Peyer's patch (tissue), 4 donors: ENCODE results near the gene TMEM121. TPM values are rescaled to one million over a fixed set of nuclear protein-coding genes. Genes with fewer than 3 reads are reported as not detected.
A peak's percentile ranks its signal among the peaks of the same experiment; 100 is the strongest.

ENCODE experiments used
- DNase-seq, 3 donors: peaks; one replicate each; pipeline ENCODE4 v3.0.0-alpha.2; 2017 to 2019
- H3K27ac ChIP-seq, 4 donors: fragments of 200-600 bp; sonication (generic); one replicate each; pipeline ENCODE4 v1.5.1; 2016 to 2019
- H3K27me3 ChIP-seq, 2 donors: fragments of 200-600 bp; sonication (generic); one replicate each; pipeline ENCODE4 v1.5.1; 2019
- H3K36me3 ChIP-seq, 3 donors: fragments of 200-600 bp; sonication (generic); one replicate each; pipeline ENCODE4 v1.5.1; 2016 to 2019
- H3K4me1 ChIP-seq, 4 donors: fragments of 200-600 bp; sonication (generic); one replicate each; pipeline ENCODE4 v1.5.1; 2016 to 2019
- H3K4me3 ChIP-seq, 4 donors: fragments of 200-600 bp; sonication (generic); 1 replicate in 3 of 4; 2 replicates in 1 of 4; pipeline ENCODE4 v1.5.1; 2016 to 2019; ENCODE audit warnings: mild to moderate bottlenecking in 1 of 4
- H3K9me3 ChIP-seq, 4 donors: fragments of 200-600 bp; sonication (generic); one replicate each; pipeline ENCODE4 v1.5.1; 2016 to 2019; ENCODE audit warnings: mild to moderate bottlenecking in 1 of 4
- POLR2A ChIP-seq, 2 donors: fragments of 450-650 bp; IDR thresholded peaks; one replicate each; pipeline ENCODE4 v1.5.1; 2017; ENCODE audit warnings: antibody characterized with exemption in 2 of 2, mild to moderate bottlenecking in 2 of 2, moderate library complexity in 2 of 2
- total RNA-seq, 4 donors: library from RNA; depleted of rRNA; stranded (reverse); fragments of >200 nt; gene quantifications; one replicate each; pipeline ENCODE4 v1.1.0, GENCODE V29; 2016
- TF ChIP-seq, protein P1 (sequence below), 6 experiments: fragments of 450-650 bp in 4 of 6; fragments of 200-600 bp in 2 of 6; sonication (generic) in 1 of 6; IDR thresholded peaks; one replicate each; pipeline ENCODE4 v1.5.1; 2017 to 2019; ENCODE audit warnings: antibody characterized with exemption in 6 of 6, mild to moderate bottlenecking in 3 of 6, moderate library complexity in 1 of 6

Gene TMEM121
- total RNA-seq, 4 donors from 2014 or later: 0.94 to 2.5 (median 1.1) TPM; not detected in 1

- Histone ChIP-seq H3K4me1 (peaks cover 19 to 94% (median 45%) of the 10 kb centered on the region in 4 donors), H3K27ac (peak overlapping the region; percentile 80 to 96 (median 88)), H3K9me3 (no peaks in the 10 kb centered on the region), H3K4me3 (no peak overlapping the region), H3K36me3 (peaks cover 0 to 4% (median 0%) of the 10 kb centered on the region in 3 donors), H3K27me3 (peaks cover 0 to 18% of the 10 kb centered on the region in 2 donors)
- TF ChIP-seq, protein P1, sequence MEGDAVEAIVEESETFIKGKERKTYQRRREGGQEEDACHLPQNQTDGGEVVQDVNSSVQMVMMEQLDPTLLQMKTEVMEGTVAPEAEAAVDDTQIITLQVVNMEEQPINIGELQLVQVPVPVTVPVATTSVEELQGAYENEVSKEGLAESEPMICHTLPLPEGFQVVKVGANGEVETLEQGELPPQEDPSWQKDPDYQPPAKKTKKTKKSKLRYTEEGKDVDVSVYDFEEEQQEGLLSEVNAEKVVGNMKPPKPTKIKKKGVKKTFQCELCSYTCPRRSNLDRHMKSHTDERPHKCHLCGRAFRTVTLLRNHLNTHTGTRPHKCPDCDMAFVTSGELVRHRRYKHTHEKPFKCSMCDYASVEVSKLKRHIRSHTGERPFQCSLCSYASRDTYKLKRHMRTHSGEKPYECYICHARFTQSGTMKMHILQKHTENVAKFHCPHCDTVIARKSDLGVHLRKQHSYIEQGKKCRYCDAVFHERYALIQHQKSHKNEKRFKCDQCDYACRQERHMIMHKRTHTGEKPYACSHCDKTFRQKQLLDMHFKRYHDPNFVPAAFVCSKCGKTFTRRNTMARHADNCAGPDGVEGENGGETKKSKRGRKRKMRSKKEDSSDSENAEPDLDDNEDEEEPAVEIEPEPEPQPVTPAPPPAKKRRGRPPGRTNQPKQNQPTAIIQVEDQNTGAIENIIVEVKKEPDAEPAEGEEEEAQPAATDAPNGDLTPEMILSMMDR (IDR thresholded peaks at IDR 0.05): no peak
- TF ChIP-seq POLR2A (IDR thresholded peaks at IDR 0.05): no peak
- peak in 1 of 3 donors; percentile 82 for DNase-seq
Measured at GRCh38 chr14:105483300-105484068, 42.9 kb upstream of the TMEM121 start.

GRCh38 chr14:105484069-105484996, 42.0 kb upstream of the TMEM121 start:
- Histone ChIP-seq H3K9me3 (no peaks in the 10 kb centered on the region), H3K36me3 (peaks cover 0 to 8% (median 0%) of the 10 kb centered on the region in 3 donors), H3K27ac (peak overlapping the region; percentile 14 to 96 (median 88)), H3K4me3 (no peak overlapping the region), H3K27me3 (peaks cover 0 to 9% of the 10 kb centered on the region in 2 donors), H3K4me1 (peaks cover 19 to 95% (median 52%) of the 10 kb centered on the region in 4 donors)
- TF ChIP-seq, protein P1 (IDR thresholded peaks at IDR 0.05): no peak
- TF ChIP-seq POLR2A (IDR thresholded peaks at IDR 0.05): no peak
- peak in 1 of 3 donors; percentile 74 for DNase-seq

GRCh38 chr14:105484997-105485393, 41.4 kb upstream of the TMEM121 start:
- DNase-seq: no peak
- Histone ChIP-seq H3K27me3 (peaks cover 0 to 2% of the 10 kb centered on the region in 2 donors), H3K27ac (peak overlapping the region; percentile 54 to 89 (median 88)), H3K9me3 (no peaks in the 10 kb centered on the region), H3K4me1 (peaks cover 19 to 92% (median 55%) of the 10 kb centered on the region in 4 donors), H3K36me3 (peaks cover 0 to 8% (median 0%) of the 10 kb centered on the region in 3 donors), H3K4me3 (no peak overlapping the region)
- TF ChIP-seq, protein P1 (IDR thresholded peaks at IDR 0.05): no peak
- TF ChIP-seq POLR2A (IDR thresholded peaks at IDR 0.05): no peak

DNA sequence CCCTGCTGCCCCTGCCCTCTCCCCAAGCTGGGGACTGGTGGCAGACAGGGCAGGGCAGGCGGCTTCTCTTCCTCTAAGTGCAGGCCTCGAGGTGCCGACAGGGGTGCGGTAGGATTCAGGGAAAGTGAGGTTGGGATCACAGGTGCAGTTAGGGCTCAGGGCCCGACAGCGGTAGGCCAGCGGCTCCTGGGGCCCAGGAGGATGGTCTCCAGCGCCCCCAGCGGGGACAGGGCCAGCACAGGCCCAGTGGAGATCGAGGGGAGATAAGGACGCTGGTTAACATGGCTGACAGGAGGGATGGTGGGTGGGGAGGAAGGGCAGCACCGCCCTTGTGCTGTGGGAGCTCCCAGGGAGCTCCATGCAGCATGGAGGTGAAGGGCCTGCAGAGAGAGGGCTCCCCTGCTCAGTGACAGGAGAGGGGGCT, 40.6 kb upstream of the TMEM121 start:
- TF ChIP-seq, protein P1 (IDR thresholded peaks at IDR 0.05): peak in 5 of 6 experiments; percentile 11 to 30 (median 20)
- no peak for TF ChIP-seq POLR2A (IDR thresholded peaks at IDR 0.05)
- peak overlapping the region; percentile 87 to 99 (median 92) for H3K27ac ChIP-seq
- peaks cover 0 to 8% (median 0%) of the 10 kb centered on the region in 3 donors for H3K36me3 ChIP-seq
- no peaks in the 10 kb centered on the region for H3K9me3 ChIP-seq
- DNase-seq: peak in 2 of 3 donors; percentile 73
- peaks cover 16 to 84% (median 50%) of the 10 kb centered on the region in 4 donors for H3K4me1 ChIP-seq
- H3K27me3 ChIP-seq: no peaks in the 10 kb centered on the region
- peak overlapping the region; percentile 60 to 74 (median 60) for H3K4me3 ChIP-seq
